Measurements from ENCODE around the gene TNS3.

TNS3 gene

DNA sequence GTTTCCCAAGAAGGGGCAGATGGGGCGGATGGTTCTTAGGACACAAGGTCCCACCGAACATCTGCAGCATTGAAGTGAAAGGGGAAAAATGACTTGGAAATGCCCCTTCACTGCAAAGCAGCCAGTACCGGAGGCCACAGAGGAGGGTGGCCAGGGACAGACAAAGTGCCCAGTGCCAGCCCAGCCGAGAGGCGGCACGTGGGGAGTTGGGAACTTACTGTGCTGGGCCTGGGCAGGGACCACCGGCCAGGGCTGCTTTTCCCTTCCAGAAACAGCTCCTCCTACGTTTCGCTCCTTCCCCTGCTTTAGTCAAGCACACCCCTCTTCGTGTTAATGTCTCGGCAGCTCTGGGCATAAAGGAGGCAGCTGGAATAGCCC lies 129.2 kb downstream of the TNS3 start:
- Mint-ChIP-seq H3K27me3 (ENCODE audit: low read depth, poor library complexity) (peaks cover 3% of the 10 kb centered on the region), H3K4me3 (no peak overlapping the region), H3K9me3 (no peaks in the 10 kb centered on the region), H3K4me1 (peaks cover 41% of the 10 kb centered on the region), H3K36me3 (ENCODE audit: low read depth) (no peaks in the 10 kb centered on the region), H3K27ac (no peak overlapping the region)
- no peak for DNase-seq
- TF ChIP-seq, protein P1, sequence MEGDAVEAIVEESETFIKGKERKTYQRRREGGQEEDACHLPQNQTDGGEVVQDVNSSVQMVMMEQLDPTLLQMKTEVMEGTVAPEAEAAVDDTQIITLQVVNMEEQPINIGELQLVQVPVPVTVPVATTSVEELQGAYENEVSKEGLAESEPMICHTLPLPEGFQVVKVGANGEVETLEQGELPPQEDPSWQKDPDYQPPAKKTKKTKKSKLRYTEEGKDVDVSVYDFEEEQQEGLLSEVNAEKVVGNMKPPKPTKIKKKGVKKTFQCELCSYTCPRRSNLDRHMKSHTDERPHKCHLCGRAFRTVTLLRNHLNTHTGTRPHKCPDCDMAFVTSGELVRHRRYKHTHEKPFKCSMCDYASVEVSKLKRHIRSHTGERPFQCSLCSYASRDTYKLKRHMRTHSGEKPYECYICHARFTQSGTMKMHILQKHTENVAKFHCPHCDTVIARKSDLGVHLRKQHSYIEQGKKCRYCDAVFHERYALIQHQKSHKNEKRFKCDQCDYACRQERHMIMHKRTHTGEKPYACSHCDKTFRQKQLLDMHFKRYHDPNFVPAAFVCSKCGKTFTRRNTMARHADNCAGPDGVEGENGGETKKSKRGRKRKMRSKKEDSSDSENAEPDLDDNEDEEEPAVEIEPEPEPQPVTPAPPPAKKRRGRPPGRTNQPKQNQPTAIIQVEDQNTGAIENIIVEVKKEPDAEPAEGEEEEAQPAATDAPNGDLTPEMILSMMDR (IDR thresholded peaks at IDR 0.05): no peak

DNA sequence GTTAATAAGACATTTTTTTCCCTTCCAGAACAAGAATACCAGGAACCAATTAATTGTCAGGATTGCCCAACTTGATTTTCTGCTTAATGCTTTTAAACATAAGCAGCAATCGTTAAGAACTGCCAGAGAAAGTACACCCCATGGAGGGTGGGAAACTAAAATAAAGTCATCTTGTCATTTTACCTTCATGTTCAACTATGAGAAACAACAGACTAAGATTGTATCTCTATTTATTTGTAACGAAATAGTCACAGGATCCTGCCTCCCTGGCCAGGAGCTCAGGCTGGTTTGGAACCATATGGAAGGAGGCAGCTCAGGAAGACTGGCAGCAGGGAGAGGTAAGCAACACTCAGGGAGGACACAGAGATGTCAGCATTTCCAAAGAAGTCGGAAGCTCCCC lies 129.6 kb downstream of the TNS3 start:
- peaks cover 46% of the 10 kb centered on the region for H3K4me1 Mint-ChIP-seq
- TF ChIP-seq, protein P1 (IDR thresholded peaks at IDR 0.05): no peak
- H3K36me3 Mint-ChIP-seq (ENCODE audit: low read depth): no peaks in the 10 kb centered on the region
- no peak overlapping the region for H3K4me3 Mint-ChIP-seq
- peaks cover 3% of the 10 kb centered on the region for H3K27me3 Mint-ChIP-seq (ENCODE audit: low read depth, poor library complexity)
- no peak overlapping the region for H3K27ac Mint-ChIP-seq
- DNase-seq: no peak
- H3K9me3 Mint-ChIP-seq: no peaks in the 10 kb centered on the region

DNA sequence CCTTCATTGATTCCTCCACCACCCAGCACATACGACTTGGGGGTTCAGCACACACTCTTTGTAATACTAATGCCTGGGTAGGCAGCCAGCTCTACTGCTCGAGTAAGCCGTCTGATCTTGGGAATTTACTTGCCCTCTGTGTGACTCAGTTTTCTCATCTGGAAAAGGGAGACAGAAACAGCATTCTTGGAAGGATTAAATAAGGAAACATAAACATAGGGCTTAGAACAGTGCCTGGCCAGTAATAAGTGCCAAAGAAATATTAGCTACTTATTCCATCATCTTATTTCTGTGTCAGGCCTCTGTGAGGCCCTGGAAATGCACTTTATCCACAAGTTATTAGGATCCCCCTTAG lies 130.1 kb downstream of the TNS3 start:
- Mint-ChIP-seq H3K9me3 (no peaks in the 10 kb centered on the region), H3K4me3 (no peak overlapping the region), H3K27ac (peak overlapping the region; percentile 61), H3K4me1 (peaks cover 50% of the 10 kb centered on the region), H3K36me3 (ENCODE audit: low read depth) (no peaks in the 10 kb centered on the region), H3K27me3 (ENCODE audit: low read depth, poor library complexity) (peaks cover 3% of the 10 kb centered on the region)
- no peak for DNase-seq
- TF ChIP-seq, protein P1 (IDR thresholded peaks at IDR 0.05): no peak

DNA sequence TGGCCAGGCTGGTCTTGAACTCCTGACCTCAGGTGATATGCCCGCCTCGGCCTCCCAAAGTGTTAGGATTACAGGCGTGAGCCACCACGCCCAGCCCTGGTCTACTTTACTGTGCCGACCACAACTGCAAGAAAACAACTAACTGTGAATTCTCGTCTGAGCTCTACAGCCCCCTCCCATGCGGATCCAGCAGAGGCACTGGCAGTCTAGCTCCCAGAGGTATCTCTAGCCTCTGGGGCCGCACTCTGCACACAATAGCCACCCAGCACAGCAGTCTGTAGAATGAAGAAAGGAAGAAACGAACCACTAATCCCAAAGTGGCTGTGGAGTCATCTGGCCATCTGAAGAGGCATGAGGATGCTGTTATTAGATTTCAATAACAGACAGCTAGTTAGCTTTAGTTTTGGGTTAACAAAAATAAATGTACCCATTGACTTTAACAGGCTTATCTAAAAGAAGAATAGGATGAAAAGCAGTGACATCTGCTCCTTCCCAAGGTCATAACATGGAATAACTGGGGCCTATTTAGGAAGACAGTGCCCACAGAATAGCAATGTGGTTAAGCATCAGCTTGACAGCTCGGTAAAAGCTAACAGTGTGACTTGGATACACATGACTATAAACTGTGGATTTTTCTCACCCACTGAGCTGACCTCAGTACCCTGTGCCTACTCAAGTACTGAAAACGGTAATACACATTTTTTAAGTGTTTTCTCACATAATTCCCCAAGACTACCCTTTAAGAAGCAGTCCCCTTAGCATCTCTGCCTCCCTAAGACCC lies 131.9 kb downstream of the TNS3 start:
- no peaks in the 10 kb centered on the region for H3K9me3 Mint-ChIP-seq
- H3K27ac Mint-ChIP-seq: no peak overlapping the region
- no peak for DNase-seq
- peaks cover 3% of the 10 kb centered on the region for H3K27me3 Mint-ChIP-seq (ENCODE audit: low read depth, poor library complexity)
- no peaks in the 10 kb centered on the region for H3K36me3 Mint-ChIP-seq (ENCODE audit: low read depth)
- no peak overlapping the region for H3K4me3 Mint-ChIP-seq
- TF ChIP-seq, protein P1 (IDR thresholded peaks at IDR 0.05): no peak
- H3K4me1 Mint-ChIP-seq: peaks cover 65% of the 10 kb centered on the region

DNA sequence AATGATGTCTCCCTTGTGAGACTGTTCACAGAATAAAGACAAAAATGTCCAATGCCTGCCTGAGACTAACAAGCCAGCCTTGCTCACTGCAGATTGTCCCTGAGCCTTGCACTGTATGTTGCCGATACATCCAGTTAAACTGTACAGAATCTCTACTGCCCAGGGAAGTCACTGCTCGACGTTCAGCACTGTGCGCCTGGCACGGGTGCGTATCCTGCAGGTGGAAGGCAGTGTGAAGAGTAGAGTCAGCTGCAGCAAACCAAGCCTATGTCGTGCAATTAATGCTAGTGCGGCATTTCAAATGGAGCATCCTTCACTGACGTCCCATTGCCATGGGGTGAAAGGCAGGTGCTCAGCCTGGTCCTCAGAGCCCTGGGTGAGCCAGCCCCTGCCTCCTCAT lies 132.9 kb downstream of the TNS3 start:
- H3K9me3 Mint-ChIP-seq: no peaks in the 10 kb centered on the region
- no peak overlapping the region for H3K27ac Mint-ChIP-seq
- peaks cover 65% of the 10 kb centered on the region for H3K4me1 Mint-ChIP-seq

More for the DNA sequence above, 132.9 kb downstream of the TNS3 start:
- Mint-ChIP-seq H3K27me3 (ENCODE audit: low read depth, poor library complexity) (peaks cover 3% of the 10 kb centered on the region), H3K4me3 (no peak overlapping the region), H3K36me3 (ENCODE audit: low read depth) (no peaks in the 10 kb centered on the region)
- DNase-seq: no peak
- TF ChIP-seq, protein P1 (IDR thresholded peaks at IDR 0.05): no peak

Measured in nephron progenitor cell (in vitro differentiated cells).